GM18505 (cell line): ENCODE measurements around the gene PHETA1.
"Not testable (repeated sequence)": the region's sequence is repeated elsewhere in the genome, so short reads cannot be mapped to it uniquely, and the experiment has no call there.

ENCODE experiments used
- ATAC-seq: cut with Tn5 transposase; IDR thresholded peaks from one replicate; pipeline ENCODE4 v1.9.1; 2021; ENCODE audit not compliant: unreplicated experiment
- POLR2A ChIP-seq: IDR thresholded peaks from 4 replicates; pipeline ENCODE4 v1.6.1; 2011; ENCODE audit warnings: borderline replicate concordance; ENCODE audit not compliant: insufficient read depth, insufficient read length; ENCODE audit errors: extremely low read depth

Gene PHETA1

DNA sequence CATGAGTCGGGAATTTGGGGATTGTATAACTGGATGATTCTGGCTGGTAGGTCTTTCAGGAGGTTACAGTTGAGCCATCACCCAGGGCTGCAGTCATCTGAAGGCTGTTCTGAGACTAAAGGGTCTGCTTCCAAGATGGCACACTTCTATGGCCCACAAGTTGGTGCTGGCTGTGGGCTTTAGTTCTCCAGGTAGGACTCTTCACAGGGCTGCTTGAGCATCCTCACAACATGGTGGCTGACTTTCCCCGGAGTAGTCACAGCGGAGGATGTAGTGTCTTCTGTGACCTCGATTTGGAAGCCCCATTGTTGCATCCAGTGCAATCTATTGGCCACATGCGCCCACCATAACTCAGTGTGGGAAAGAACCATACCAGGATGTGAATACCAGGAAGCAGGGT is 14.4 kb downstream of the PHETA1 start:
- TF ChIP-seq POLR2A: no peak
- ATAC-seq: no peak

DNA sequence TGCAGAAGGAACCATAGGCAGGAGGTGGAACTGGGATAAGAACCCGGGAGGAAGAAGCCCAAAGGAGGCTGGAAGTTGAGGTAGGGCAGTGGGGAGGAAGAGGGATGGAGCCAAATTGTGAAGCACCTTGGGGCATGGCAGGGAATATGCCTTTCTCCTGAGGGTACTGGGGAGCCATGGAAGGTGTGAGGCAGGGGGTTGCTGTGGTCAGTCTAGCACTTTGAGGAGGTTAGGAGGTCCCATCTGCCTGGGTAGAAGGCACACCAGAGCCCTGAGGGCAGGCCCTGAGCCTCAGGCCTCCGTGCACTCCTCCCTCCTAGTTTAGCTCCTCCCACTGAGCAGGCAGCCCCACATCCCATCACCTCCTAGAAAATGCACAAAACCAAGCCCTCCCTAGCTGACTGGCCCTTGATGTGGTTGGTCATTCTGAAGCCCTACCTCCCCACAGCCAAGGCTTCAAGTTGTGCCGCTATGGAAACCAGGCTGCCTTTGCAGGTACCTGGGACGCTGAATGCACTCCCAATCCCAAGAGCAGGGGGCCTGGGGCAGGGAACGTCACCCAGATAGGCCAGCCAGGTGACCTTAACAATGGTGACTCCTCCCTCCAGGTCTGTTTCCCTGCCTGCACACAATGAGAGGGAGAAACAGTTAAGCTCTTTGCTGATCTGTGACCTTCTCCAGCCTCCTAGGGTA is 15.1 kb downstream of the PHETA1 start:
- ATAC-seq: no peak
- no peak for TF ChIP-seq POLR2A

DNA sequence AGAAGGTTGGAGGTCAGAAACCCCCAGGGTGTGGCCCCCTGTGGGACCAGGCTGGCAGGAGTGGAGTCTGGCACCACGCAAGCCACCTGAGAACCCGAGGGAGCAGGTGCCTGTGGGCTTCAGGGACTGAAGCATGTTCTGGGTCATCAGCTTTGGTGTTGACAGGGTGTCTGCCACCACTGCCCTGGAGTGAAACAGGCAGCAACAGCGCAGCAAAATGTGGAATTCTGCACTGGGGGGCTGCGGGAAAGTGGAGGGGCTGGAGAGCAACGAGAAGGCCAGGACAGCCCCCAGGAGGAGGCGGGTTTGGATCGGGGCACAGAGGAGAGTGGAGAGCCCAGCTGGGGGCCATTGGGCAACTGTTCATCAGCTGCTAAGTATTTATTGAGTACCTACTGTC is 15.9 kb downstream of the PHETA1 start:
- ATAC-seq: no peak
- TF ChIP-seq POLR2A: no peak

DNA sequence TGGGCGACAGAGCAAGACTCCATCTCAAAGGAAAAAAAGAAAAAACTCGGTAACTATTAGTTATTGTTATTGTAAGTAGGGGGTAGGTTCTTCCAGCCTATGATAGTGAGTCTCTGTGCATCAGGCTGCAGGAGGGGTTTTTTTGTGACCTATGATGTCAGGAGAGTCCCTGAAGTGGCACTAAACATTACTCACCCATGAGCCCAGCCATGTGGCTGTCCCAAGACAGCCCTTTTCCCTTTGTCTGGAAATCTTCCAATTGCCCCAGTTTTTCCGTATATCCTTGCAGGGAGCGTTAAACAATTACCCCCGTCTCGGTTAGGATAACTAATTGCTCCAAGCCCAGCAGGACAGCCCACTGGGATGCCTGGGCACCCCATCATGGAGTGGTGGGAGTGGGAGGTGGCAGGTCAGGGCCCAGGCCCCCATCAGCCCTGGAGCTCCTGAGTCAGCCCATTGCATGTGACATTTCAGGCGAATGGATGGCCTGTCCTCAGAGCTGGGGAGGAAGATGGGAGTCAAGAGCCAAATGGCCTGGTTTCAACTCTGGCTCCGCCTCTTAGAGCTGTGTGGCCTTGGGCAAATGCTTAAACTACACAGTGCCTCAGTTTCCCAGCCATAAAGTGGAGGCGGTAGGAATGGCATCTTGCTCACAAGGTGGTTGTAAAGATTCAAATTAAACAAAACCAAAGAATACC is 16.4 kb downstream of the PHETA1 start:
- no peak for ATAC-seq

DNA sequence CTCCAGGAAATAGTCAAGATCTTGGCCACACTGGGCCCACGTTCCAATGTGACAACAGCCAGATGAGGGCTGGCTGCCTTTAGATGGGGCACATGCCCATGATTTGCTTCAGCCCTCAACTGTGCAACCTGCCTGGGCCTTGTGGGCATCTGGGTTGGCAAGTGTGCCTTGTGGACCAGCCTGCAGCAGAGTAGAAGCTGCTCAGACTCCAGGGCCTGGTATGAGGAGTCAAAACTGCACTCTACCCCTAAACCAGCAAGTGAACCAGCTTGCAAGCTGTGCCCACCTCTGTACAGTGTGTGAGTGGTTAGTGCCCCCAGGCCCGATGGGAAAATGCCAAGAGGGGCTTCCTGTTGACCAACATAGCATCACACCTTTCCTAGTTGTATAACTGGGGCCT is 17.9 kb downstream of the PHETA1 start:
- ATAC-seq: no peak

More for the DNA sequence above, 16.4 kb downstream of the PHETA1 start:
- TF ChIP-seq POLR2A: no peak

DNA sequence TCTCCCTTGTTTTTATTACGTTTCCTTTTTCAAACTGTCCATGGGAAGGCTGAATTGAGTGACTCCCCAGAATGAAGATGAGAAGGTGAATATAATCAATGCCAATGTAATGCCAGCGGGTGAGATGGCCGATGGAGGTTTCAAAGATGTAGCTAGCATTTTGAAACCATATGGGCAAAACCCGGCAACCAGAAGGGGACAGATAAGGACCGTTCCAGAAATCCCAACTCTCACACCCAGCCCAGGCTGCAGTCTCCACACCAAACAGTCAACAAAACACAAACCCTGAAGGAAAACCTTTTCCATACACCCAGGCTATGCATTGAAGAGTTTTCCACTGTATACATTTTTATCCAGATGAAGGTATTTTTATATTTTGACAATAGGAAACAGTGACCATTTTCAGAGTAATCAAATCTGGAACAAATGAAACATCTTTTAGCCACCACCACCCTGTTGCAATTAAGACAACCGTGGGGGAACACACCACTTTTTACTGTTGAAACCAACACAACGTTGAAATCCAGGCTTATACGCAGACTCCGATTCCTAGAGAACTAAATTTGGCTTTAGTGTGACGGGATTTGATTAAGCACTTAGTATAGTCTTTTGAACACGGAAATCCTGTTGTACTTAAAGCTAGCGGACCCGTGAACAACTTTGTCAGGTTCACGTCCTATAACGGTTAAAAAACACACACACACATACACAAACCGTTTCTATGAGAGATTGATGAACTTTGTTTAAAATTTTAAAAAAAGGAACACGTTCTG is 19.0 kb downstream of the PHETA1 start:
- ATAC-seq: no peak
- no peak for TF ChIP-seq POLR2A

More for the DNA sequence above, 17.9 kb downstream of the PHETA1 start:
- TF ChIP-seq POLR2A: no peak

DNA sequence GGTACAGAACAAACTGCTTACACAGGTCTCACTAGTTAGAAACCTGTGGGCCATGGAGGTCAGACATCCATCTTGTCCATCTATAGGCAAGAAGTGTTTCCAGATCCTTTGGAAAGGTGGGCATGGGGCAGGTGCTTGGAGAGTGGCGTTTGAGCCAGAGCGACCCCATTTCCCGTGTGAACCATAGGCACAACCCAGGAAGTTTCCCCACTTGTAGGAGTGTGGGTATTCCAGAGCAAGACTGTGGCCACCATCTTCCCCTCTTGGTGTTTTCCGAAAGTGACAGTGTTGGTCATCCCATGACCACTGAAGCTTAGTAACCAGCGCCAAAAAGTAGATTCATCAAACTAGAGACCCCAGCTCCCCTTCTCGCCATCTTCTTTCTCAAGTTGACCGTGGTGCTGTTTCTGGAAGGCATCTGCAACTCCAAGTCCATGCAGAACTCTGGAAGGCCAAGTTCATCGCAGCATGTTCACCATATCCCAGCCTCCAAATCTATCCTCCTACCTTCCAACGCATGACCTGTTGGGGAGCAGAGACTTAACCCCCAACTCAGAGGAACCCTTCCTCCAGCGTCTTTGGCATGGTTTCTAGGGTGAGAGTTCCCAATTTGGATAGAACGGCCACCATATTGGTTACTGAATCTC is 19.7 kb downstream of the PHETA1 start:
- no peak for TF ChIP-seq POLR2A
- ATAC-seq: no peak

DNA sequence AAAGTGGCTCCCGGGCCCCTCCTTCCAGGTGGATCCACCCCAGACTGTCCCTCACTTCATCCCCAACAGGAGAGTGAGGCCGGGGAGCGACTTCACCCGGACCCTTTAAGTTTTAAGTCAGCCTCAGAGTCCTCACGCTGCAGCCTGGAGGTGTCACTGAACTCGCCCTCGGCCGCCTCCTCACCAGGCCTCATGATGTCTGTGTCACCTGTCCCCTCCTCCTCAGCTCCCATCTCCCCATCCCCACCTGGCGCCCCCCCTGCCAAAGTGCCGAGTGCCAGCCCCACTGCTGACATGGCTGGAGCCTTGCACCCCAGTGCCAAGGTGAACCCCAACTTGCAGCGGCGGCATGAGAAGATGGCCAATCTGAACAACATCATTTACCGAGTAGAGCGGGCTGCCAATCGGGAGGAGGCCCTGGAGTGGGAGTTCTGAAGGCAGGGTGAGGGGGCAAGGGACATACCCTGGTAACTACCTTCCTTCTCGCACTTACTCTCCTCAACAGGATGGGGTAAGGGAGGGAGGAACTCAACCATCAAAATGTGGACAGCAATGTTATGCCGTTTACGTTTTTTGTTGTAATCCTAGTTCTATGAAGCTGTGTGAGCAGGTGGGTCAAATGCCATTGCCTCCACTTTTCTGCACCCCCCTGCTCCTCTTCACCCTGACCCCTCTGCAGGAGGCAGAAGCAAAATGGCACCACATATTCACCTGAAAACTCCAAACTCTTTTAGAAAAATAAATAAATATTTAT is 20.8 kb downstream of the PHETA1 start:
- no peak for TF ChIP-seq POLR2A
- ATAC-seq: no peak

DNA sequence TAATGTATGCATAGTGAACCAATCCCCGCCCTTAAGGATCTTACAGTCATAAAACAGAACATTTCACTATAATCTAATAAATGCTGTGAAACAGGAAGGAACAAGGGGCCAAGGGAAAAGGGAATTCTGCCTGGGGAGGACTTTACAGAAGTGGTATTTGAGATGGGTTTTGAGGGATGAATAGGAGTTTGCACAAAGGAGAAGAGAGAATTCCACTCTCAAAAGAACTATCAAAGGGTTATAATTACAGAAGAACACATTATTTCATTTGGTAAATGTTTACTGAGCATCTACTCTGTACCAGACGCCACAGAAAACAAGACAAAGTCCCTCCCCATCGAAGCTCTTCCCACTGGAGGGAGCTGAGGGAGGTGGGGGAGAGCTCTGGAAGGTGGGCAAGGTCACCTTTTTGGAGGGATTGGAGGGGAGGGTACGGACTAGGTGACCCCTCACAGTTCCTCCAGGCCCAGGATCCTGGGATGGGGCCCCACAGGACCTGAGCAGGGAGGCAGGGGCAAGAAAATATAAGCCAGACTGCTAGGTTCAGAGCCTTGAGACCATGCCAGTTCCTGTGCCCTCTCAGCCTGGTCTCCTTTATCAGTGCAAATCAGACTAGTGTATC is 24.5 kb downstream of the PHETA1 start:
- ATAC-seq: no peak
- TF ChIP-seq POLR2A: no peak

DNA sequence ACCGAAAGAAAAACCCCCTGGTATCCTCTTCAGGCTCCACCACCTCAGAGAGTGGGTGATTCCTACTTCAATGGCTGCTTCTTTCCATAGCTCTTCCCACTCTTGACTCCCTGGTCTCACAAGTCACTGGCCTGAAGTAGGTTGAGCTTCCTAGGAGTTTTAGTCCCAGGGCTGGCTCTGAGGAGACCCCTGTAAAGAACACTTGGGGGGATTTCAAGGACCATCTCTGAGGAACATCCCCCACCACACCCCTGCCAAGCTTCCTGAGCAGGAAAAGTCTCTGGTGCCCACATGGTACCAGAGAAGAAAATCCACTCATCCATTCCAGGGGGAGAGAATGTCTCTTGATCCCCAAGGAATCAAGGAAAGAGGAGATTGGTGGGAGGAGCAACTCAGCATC is 25.7 kb downstream of the PHETA1 start:
- no peak for TF ChIP-seq POLR2A
- ATAC-seq: no peak

DNA sequence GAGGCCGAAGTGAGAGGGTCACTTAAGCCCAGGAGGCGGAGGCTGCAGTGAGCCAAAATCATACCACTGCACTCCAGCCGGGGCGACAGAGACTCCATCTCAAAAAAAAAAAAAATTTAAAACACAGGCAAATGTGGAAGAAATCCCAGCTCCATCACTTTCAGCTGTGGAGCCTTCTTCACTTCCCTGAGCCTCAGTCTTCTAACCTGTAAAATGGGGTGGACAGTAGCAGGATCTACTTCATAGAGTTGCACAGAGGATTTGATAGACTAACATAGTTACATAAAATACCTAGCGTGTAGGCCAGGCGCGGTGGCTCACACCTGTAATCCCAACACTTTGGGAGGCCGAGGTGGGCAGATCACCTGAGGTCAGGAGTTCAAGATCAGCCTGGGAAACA is 26.5 kb downstream of the PHETA1 start:
- ATAC-seq: no peak
- TF ChIP-seq POLR2A: no peak

DNA sequence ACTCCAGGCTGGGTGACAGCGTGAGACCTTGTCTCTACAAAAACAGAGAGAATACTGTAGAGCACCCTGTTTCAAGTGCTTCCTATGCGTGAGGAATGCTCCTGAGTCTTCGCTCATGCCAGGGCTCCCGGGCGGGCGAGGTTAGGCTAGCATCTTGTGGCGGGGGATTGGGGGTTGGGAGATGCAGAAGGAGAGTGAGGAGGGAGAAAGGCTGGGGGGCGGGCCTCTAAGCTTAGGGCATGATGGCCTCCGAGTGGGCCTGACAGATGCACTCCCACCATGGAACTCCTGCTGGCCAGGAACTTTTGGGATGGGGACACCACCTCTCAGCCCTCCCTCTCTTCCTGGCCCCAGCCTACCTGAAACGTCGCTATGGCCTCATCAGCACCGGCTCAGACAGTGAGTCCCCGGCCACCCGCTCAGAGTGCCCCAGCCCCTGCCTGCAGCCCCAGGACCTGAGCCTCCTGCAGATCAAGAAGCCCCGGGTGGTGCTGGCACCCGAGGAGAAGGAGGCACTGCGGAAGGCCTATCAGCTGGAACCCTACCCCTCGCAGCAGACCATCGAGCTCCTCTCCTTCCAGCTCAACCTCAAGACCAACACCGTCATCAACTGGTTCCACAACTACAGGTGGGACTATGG is 27.3 kb downstream of the PHETA1 start:
- TF ChIP-seq POLR2A: no peak
- no peak for ATAC-seq

DNA sequence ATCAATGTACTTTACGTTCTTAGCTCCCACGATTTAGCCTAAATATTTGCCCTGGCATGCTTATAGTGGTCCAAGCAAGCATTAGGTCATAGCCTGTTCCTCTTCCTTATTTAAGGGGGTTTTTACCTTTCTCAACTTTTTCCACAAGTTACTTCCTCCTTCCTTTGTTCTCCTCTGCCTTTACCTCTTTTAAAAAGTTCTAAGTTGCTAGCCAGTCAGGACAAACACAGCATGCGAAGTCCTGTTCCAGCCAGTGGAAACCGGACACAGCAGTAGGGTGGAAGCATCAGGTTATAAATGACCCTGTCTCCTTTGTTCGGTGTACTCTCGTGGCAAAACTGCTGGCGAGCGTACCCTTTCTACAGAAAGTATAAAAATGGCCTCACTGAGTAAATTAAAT is 28.2 kb downstream of the PHETA1 start:
- not testable (repeated sequence) for ATAC-seq
